ENCODE data around the gene GABARAP. TPM values are rescaled to one million over a fixed set of nuclear protein-coding genes. Genes with fewer than 3 reads are reported as not detected.
A peak's percentile ranks its signal among the peaks of the same experiment; 100 is the strongest.

GABARAP gene
- total and polyA plus RNA-seq, 2 of the 8 experiments (the other 6 are each of a cell fraction or from before 2014, with no cell fraction given): 252 to 581 TPM

GRCh38 chr17:7239091-7240027 is 2.9 kb downstream of the GABARAP start, which contains the start of gene PHF23 (continued):
- TF ChIP-seq E2F6 (IDR thresholded peaks at IDR 0.05) (no peak), SP4 (IDR thresholded peaks at IDR 0.05; ENCODE audit: low read length) (peak; percentile 79; the same call in 1 of the 2 replicates), FOSL1 (IDR thresholded peaks at IDR 0.05; ENCODE audit: insufficient read depth, low read depth, low read length) (no peak), POLR2A (IDR thresholded peaks at IDR 0.05; ENCODE audit: control extremely low read depth in 1 of 2, low read depth in 2 of 2, low read length in 2 of 2) (peak; percentile 27 to 36; a peak in 1 of 3 replicates), BCL11A (IDR thresholded peaks at IDR 0.05; ENCODE audit: low read depth in 2 of 2, low read length in 2 of 2) (no peak), SIX5 (IDR thresholded peaks at IDR 0.05; ENCODE audit: low read depth, low read length) (peak; percentile 83), MAX (IDR thresholded peaks at IDR 0.05) (no peak; the same call in 1 of the 2 replicates), CBX5 (IDR thresholded peaks at IDR 0.05; ENCODE audit: low read depth, low read length) (no peak), ATF3 (IDR thresholded peaks at IDR 0.05; ENCODE audit: insufficient read depth, low read depth, low read length) (0 out of 2 replicates have a peak, but pooled peaks have one; percentile 24), ASH2L (IDR thresholded peaks at IDR 0.05; ENCODE audit: low read length) (peak; percentile 83), KDM1A (IDR thresholded peaks at IDR 0.05; ENCODE audit: borderline replicate concordance, low read length) (peak; percentile 35; the same call in 1 of the 2 replicates), TBP (IDR thresholded peaks at IDR 0.05; ENCODE audit: low read depth, low read length) (no peak), EGR1 (IDR thresholded peaks at IDR 0.05; ENCODE audit: borderline replicate concordance, low read depth, low read length) (peak; percentile 81), JUN (IDR thresholded peaks at IDR 0.05; ENCODE audit: low read depth, low read length) (no peak), SP1 (IDR thresholded peaks at IDR 0.05; ENCODE audit: low read depth, low read length) (peak; percentile 70)
